Skin of body (tissue), 2 donors: ENCODE data around the gene CCL14. TPM values are rescaled to one million over a fixed set of nuclear protein-coding genes. Genes with fewer than 3 reads are reported as not detected.

Experiments
- DNase-seq: peaks from one replicate; lab custom pipeline; 2025; lab: John Stamatoyannopoulos, UW
- total RNA-seq: library from RNA; depleted of rRNA; stranded (reverse); fragments of >200 nt; gene quantifications from one replicate; pipeline ENCODE4 v1.2.3, GENCODE V29; 2014

CCL14 gene
- total RNA-seq, 1 donor from 2014 or later = 3.1 TPM

GRCh38 chr17:35991075-35991474, 4.5 kb upstream of the CCL14 start:
- DNase-seq = no peak

- peak; percentile 4 for DNase-seq
These were observed 1.6 kb upstream of the CCL14 start for GRCh38 chr17:35988164-35988563.

- no peak for DNase-seq
These were observed 2.4 kb downstream of the CCL14 start for GRCh38 chr17:35984140-35984539.

GRCh38 chr17:35982409-35983191, 3.9 kb downstream of the CCL14 start:
- no peak for DNase-seq

GRCh38 chr17:35981908-35982330, 4.6 kb downstream of the CCL14 start:
- DNase-seq = no peak

- DNase-seq = no peak
These were observed 5.3 kb downstream of the CCL14 start, which contains the start of gene CCL16 for GRCh38 chr17:35981246-35981645. Gene CCL16 (minus strand): TSS chr17:35981497. CDS start chr17:35981420, 77 bp downstream.

- DNase-seq = no peak
These were observed 8.2 kb downstream of the CCL14 start for GRCh38 chr17:35978346-35978745.

GRCh38 chr17:35977509-35977908, 9.0 kb downstream of the CCL14 start:
- no peak for DNase-seq

GRCh38 chr17:35973333-35974260, 12.9 kb downstream of the CCL14 start:
- DNase-seq = no peak

- no peak for DNase-seq
These were observed 13.6 kb downstream of the CCL14 start for GRCh38 chr17:35972945-35973332.

GRCh38 chr17:35972535-35972934, 14.0 kb downstream of the CCL14 start:
- DNase-seq = no peak

GRCh38 chr17:35972066-35972465, 14.5 kb downstream of the CCL14 start:
- DNase-seq = no peak

GRCh38 chr17:35969558-35970380, 16.8 kb downstream of the CCL14 start:
- DNase-seq = peak; percentile 67

GRCh38 chr17:35968520-35969054, 17.9 kb downstream of the CCL14 start:
- DNase-seq = no peak

- no peak for DNase-seq
These were observed 21.3 kb downstream of the CCL14 start for GRCh38 chr17:35965272-35965671.

- no peak for DNase-seq
These were observed 22.9 kb downstream of the CCL14 start for GRCh38 chr17:35963663-35964062.

- no peak for DNase-seq
These were observed 32.8 kb downstream of the CCL14 start for GRCh38 chr17:35953720-35954119.

- DNase-seq = no peak
These were observed 37.1 kb downstream of the CCL14 start for GRCh38 chr17:35949401-35949800.

- DNase-seq = no peak
These were observed 38.4 kb downstream of the CCL14 start for GRCh38 chr17:35948092-35948491.

GRCh38 chr17:35947156-35947585, 39.4 kb downstream of the CCL14 start:
- DNase-seq = no peak

GRCh38 chr17:35944151-35944550, 42.4 kb downstream of the CCL14 start:
- DNase-seq = no peak
